GM18519 (cell line): Measurements from ENCODE around the gene FAM3D.
"Not testable (repeated sequence)": the region's sequence is repeated elsewhere in the genome, so short reads cannot be mapped to it uniquely, and the experiment has no call there.

Experiments
- ATAC-seq: cut with Tn5 transposase; IDR thresholded peaks from one replicate; pipeline ENCODE4 v1.9.1; 2021; ENCODE audit warnings: mild to moderate bottlenecking, moderate library complexity; ENCODE audit not compliant: unreplicated experiment, low FRiP score

FAM3D gene

GRCh38 chr3:58685641-58686040 is 19.1 kb upstream of the FAM3D start:
- ATAC-seq, result no peak

GRCh38 chr3:58683466-58683865 is 16.9 kb upstream of the FAM3D start:
- ATAC-seq, result no peak

- no peak for ATAC-seq
Observed at GRCh38 chr3:58683001-58683458, 16.5 kb upstream of the FAM3D start.

GRCh38 chr3:58681863-58682262 is 15.3 kb upstream of the FAM3D start:
- no peak for ATAC-seq

- ATAC-seq, result no peak
Observed at GRCh38 chr3:58680879-58681525, 14.4 kb upstream of the FAM3D start.

GRCh38 chr3:58679974-58680666 is 13.5 kb upstream of the FAM3D start:
- no peak for ATAC-seq

- ATAC-seq, result no peak
Observed at GRCh38 chr3:58679446-58679845, 12.9 kb upstream of the FAM3D start.

- not testable (repeated sequence) for ATAC-seq
Observed at GRCh38 chr3:58678177-58678970, 11.8 kb upstream of the FAM3D start.

- no peak for ATAC-seq
Observed at GRCh38 chr3:58672880-58673279, 6.3 kb upstream of the FAM3D start.

GRCh38 chr3:58672451-58672850 is 5.9 kb upstream of the FAM3D start:
- ATAC-seq, result no peak

- no peak for ATAC-seq
Observed at GRCh38 chr3:58670506-58671135, 4.0 kb upstream of the FAM3D start.

GRCh38 chr3:58668247-58668646 is 1.7 kb upstream of the FAM3D start:
- no peak for ATAC-seq

GRCh38 chr3:58667704-58668103 is 1.1 kb upstream of the FAM3D start:
- no peak for ATAC-seq

GRCh38 chr3:58667229-58667628 is 655 bp upstream of the FAM3D start:
- ATAC-seq, result no peak

- ATAC-seq, result no peak
Observed at GRCh38 chr3:58665405-58665804, 1.2 kb downstream of the FAM3D start.

GRCh38 chr3:58664611-58665010 is 2.0 kb downstream of the FAM3D start:
- ATAC-seq, result no peak

- no peak for ATAC-seq
Observed at GRCh38 chr3:58661836-58662420, 4.6 kb downstream of the FAM3D start.

- no peak for ATAC-seq
Observed at GRCh38 chr3:58660998-58661397, 5.6 kb downstream of the FAM3D start.

- no peak for ATAC-seq
Observed at GRCh38 chr3:58659051-58659675, 7.4 kb downstream of the FAM3D start.

GRCh38 chr3:58658508-58658907 is 8.1 kb downstream of the FAM3D start:
- ATAC-seq, result no peak
